Measurements from ENCODE around the gene CYB5R4. TPM values are rescaled to one million over a fixed set of nuclear protein-coding genes. Genes with fewer than 3 reads are reported as not detected.

The CYB5R4 gene
- total RNA-seq, 2 experiments from 2014 or later = 26.9 to 27.0 TPM

DNA sequence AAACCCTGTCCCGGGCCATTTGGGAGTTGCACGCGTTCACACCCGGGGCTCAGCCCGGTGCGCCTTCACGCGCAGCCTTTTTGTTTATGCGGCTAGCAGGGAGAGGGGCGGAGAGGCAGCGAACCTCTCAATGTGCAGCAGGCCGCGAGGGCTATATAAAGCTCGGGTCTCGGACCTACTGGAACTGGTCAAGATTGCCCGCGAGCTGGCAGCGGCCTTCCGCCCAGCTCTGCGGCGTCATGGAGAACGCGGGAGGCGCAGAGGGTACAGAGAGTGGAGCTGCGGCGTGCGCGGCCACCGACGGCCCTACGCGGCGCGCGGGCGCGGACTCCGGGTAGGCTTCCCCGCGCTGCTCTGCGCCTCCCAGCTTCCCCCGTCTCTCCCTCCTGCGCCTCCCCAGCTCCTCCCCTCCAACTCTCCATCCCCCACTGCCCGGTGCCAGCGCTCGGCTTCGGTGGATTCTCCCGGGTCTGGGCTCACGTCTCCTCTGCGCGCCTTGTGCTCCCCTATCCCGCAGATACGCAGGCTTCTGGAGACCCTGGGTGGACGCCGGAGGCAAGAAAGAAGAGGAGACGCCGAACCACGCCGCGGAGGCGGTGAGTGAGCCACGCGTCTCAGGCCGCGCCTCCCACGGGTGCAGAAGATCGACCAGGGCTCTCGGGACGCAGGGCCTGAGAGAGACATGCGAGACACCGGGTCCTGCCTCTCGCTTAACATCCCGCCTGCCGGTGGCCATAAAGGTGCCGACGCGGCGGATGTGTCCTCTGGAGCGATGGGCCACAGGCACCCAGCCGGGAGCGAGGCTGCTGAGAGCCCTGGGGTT is 6.1 kb upstream of the CYB5R4 start, which contains the start of gene RIPPLY2:
TSS of gene RIPPLY2 (plus strand) at position 183 of the 823 bp plus-strand sequence. CDS start at position 240, 57 bp downstream.
- no peaks in the 10 kb centered on the region for H3K36me3 Mint-ChIP-seq (ENCODE audit: low read depth)

DNA sequence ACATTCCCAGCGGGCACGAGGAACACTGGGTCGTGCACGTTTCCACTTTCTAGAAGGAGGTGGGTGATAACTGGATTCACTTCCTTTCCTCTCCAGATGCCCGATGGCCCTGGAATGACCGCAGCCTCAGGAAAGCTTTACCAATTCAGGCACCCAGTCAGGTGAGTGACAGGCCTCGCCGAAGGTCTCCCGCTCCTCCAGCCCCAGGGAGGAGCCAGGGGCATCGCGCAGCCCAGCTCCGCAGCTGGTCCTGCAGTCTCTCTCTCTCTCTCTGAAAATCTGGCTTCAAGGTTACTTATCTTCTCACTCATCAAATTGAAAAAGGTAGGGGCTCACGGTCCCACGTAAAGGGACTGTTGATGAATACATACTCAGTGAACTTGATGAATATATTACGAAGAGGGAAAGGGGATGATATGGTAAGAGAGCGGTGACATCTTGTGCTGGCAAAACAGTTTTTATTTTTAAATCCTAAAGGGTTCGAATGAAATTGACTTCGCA is 5.4 kb upstream of the CYB5R4 start:
- intact Hi-C loops (cut with micrococcal nuclease) = loop anchor here (10.0 kb wide), 1 partner anchor 911 kb away; the partner anchor contains the start of gene TBX18
- Mint-ChIP-seq H3K27me3 (peaks cover 52% of the 10 kb centered on the region), H3K36me3 (ENCODE audit: low read depth) (no peaks in the 10 kb centered on the region), H3K4me3 (peak overlapping the region; percentile 63), H3K4me1 (ENCODE audit: low read depth) (peaks cover 12% of the 10 kb centered on the region), H3K9me3 (no peaks in the 10 kb centered on the region), H3K27ac (no peak overlapping the region)
- ATAC-seq = no peak
- DNase-seq = no peak
- ChIA-PET CTCF (no interaction called here), POLR2A (no interaction called here)
- TF ChIP-seq, protein P1, sequence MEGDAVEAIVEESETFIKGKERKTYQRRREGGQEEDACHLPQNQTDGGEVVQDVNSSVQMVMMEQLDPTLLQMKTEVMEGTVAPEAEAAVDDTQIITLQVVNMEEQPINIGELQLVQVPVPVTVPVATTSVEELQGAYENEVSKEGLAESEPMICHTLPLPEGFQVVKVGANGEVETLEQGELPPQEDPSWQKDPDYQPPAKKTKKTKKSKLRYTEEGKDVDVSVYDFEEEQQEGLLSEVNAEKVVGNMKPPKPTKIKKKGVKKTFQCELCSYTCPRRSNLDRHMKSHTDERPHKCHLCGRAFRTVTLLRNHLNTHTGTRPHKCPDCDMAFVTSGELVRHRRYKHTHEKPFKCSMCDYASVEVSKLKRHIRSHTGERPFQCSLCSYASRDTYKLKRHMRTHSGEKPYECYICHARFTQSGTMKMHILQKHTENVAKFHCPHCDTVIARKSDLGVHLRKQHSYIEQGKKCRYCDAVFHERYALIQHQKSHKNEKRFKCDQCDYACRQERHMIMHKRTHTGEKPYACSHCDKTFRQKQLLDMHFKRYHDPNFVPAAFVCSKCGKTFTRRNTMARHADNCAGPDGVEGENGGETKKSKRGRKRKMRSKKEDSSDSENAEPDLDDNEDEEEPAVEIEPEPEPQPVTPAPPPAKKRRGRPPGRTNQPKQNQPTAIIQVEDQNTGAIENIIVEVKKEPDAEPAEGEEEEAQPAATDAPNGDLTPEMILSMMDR (IDR thresholded peaks at IDR 0.05) = no peak

More for the DNA sequence above, 6.1 kb upstream of the CYB5R4 start, which contains the start of gene RIPPLY2:
- POLR2A ChIA-PET = no interaction called here
- Mint-ChIP-seq H3K9me3 (no peaks in the 10 kb centered on the region), H3K4me1 (ENCODE audit: low read depth) (peaks cover 5% of the 10 kb centered on the region), H3K27ac (no peak within 1 kb of the TSS), H3K4me3 (peak within 1 kb of the TSS; percentile 63), H3K27me3 (peaks cover 57% of the 10 kb centered on the region)
- CTCF ChIA-PET = no interaction called here
- TF ChIP-seq, protein P1 (IDR thresholded peaks at IDR 0.05) = no peak
- intact Hi-C loops (cut with micrococcal nuclease) = loop anchor here (10.0 kb wide), 1 partner anchor 911 kb away; the partner anchor contains the start of gene TBX18
- ATAC-seq (peak; percentile 74), DNase-seq (peak; percentile 12)

DNA sequence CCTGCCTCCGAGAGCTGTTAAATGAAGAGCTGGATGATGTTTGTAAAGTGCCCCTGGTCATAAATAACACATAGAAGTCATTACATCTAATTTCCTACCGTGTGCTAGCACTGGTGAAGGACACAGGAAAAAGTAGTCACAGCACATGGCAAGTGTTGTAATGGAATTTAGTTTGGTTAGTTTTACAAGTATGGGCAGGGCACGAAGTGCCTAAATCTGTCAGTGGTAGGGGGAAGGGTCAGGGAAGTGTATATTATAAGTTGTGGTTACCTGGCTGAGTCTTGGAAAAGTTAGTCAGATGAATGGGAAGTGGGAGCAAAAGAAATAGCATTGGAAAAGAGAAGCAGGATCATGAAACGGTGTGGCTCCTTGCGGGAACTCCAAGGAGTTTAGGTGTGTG is 4.7 kb upstream of the CYB5R4 start:
- ChIA-PET CTCF (no interaction called here), POLR2A (no interaction called here)
- peaks cover 47% of the 10 kb centered on the region for H3K27me3 Mint-ChIP-seq
- TF ChIP-seq, protein P1 (IDR thresholded peaks at IDR 0.05) = no peak
- no peak for ATAC-seq
- no peaks in the 10 kb centered on the region for H3K9me3 Mint-ChIP-seq
- no peak for DNase-seq
- intact Hi-C loops (cut with micrococcal nuclease) = loop anchor here (10.0 kb wide), 1 partner anchor 910 kb away; the partner anchor contains the start of gene TBX18
- H3K4me3 Mint-ChIP-seq = no peak overlapping the region
- H3K4me1 Mint-ChIP-seq (ENCODE audit: low read depth) = peaks cover 14% of the 10 kb centered on the region
- no peak overlapping the region for H3K27ac Mint-ChIP-seq
- no peaks in the 10 kb centered on the region for H3K36me3 Mint-ChIP-seq (ENCODE audit: low read depth)

DNA sequence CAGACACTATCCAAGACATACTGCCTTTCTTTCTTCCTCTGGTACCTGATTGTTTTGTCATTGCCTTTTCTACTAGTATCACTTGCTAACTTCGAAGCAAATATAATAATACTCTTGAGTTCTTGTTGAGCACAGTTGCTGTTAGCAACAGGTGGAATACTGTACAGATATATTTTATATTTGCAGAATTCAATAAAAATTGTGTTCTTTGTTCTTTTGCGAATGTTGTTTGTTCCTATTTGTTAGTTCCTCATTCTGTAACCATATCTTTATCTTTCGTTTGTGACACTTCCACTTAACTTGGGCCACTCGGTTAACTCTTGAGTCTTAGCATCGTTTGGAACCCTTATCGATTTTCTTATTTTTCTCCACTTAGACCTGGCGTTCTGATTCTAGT is 868 bp downstream of the CYB5R4 start:
- TF ChIP-seq, protein P1 (IDR thresholded peaks at IDR 0.05) = no peak
- ChIA-PET POLR2A (no interaction called here), CTCF (interaction anchor here (0.9 to 2.3 kb wide), 8 partner anchors 9 to 795 kb away, joined by 3 to 12 read pairs (median 3); partner anchors contain the start of genes CEP162 and UBE3D)
- Mint-ChIP-seq H3K27ac (peak overlapping the region; percentile 82), H3K27me3 (peaks cover 4% of the 10 kb centered on the region), H3K9me3 (no peaks in the 10 kb centered on the region), H3K36me3 (ENCODE audit: low read depth) (peaks cover 11% of the 10 kb centered on the region), H3K4me3 (peak overlapping the region; percentile 88), H3K4me1 (ENCODE audit: low read depth) (peaks cover 32% of the 10 kb centered on the region)
- ATAC-seq (no peak), DNase-seq (no peak)
- intact Hi-C loops (cut with micrococcal nuclease) = no loop called here
